Measurements from ENCODE around the gene RFX3.
A peak's percentile ranks its signal among the peaks of the same experiment; 100 is the strongest.

Gene RFX3

GRCh38 chr9:3510796-3511195 lies 15.0 kb downstream of the RFX3 start:
- H3K4me1 ChIP-seq (ENCODE audit: control insufficient read depth, low read length) = peaks cover 77% of the 10 kb centered on the region
- peaks cover 16% of the 10 kb centered on the region for H3F3A ChIP-seq (ENCODE audit: control insufficient read depth, insufficient read depth)
- H3K79me2 ChIP-seq (ENCODE audit: control insufficient read depth, low read length) = peaks cover 58% of the 10 kb centered on the region
- no peaks in the 10 kb centered on the region for H4K20me1 ChIP-seq (ENCODE audit: control insufficient read depth, insufficient read depth, low read depth, low read length)
- H3K9me2 ChIP-seq (replicated peaks; ENCODE audit: control insufficient read depth, low read length) = no peaks in the 10 kb centered on the region
- TF ChIP-seq, protein P1, sequence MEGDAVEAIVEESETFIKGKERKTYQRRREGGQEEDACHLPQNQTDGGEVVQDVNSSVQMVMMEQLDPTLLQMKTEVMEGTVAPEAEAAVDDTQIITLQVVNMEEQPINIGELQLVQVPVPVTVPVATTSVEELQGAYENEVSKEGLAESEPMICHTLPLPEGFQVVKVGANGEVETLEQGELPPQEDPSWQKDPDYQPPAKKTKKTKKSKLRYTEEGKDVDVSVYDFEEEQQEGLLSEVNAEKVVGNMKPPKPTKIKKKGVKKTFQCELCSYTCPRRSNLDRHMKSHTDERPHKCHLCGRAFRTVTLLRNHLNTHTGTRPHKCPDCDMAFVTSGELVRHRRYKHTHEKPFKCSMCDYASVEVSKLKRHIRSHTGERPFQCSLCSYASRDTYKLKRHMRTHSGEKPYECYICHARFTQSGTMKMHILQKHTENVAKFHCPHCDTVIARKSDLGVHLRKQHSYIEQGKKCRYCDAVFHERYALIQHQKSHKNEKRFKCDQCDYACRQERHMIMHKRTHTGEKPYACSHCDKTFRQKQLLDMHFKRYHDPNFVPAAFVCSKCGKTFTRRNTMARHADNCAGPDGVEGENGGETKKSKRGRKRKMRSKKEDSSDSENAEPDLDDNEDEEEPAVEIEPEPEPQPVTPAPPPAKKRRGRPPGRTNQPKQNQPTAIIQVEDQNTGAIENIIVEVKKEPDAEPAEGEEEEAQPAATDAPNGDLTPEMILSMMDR (IDR thresholded peaks at IDR 0.05; ENCODE audit: low read depth, low read length, poor library complexity, severe bottlenecking) = no peak
- TF ChIP-seq EZH2phosphoT487 (IDR thresholded peaks at IDR 0.05; ENCODE audit: borderline replicate concordance, low read length) = no peak
- peaks cover 11% of the 10 kb centered on the region for H3K36me3 ChIP-seq (ENCODE audit: control insufficient read depth, low read length)
- peak overlapping the region; percentile 97 for H3K4me2 ChIP-seq (ENCODE audit: low read length)
- H3K27ac ChIP-seq (ENCODE audit: low read depth, low read length) = peak overlapping the region; percentile 79
- no peaks in the 10 kb centered on the region for H3K9me3 ChIP-seq (ENCODE audit: control insufficient read depth, insufficient read depth, low read length)
- H3K27me3 ChIP-seq (ENCODE audit: control insufficient read depth, low read length) = no peaks in the 10 kb centered on the region
- H3K4me3 ChIP-seq (ENCODE audit: low read length) = peak overlapping the region; percentile 36; the same call in 1 of the 2 replicates

- H4K20me1 ChIP-seq (ENCODE audit: control insufficient read depth, insufficient read depth, low read depth, low read length) = no peaks in the 10 kb centered on the region
- peak overlapping the region; percentile 31; the same call in 1 of the 2 replicates for H3K4me3 ChIP-seq (ENCODE audit: low read length)
- H3F3A ChIP-seq (ENCODE audit: control insufficient read depth, insufficient read depth) = peaks cover 16% of the 10 kb centered on the region
- no peaks in the 10 kb centered on the region for H3K9me3 ChIP-seq (ENCODE audit: control insufficient read depth, insufficient read depth, low read length)
- H3K9me2 ChIP-seq (replicated peaks; ENCODE audit: control insufficient read depth, low read length) = no peaks in the 10 kb centered on the region
- H3K27me3 ChIP-seq (ENCODE audit: control insufficient read depth, low read length) = no peaks in the 10 kb centered on the region
- peak overlapping the region; percentile 97 for H3K4me2 ChIP-seq (ENCODE audit: low read length)
- H3K79me2 ChIP-seq (ENCODE audit: control insufficient read depth, low read length) = peaks cover 52% of the 10 kb centered on the region
- peaks cover 14% of the 10 kb centered on the region for H3K36me3 ChIP-seq (ENCODE audit: control insufficient read depth, low read length)
- H3K27ac ChIP-seq (ENCODE audit: low read depth, low read length) = peak overlapping the region; percentile 79
- TF ChIP-seq EZH2phosphoT487 (IDR thresholded peaks at IDR 0.05; ENCODE audit: borderline replicate concordance, low read length) = no peak
- TF ChIP-seq, protein P1 (IDR thresholded peaks at IDR 0.05; ENCODE audit: low read depth, low read length, poor library complexity, severe bottlenecking) = no peak
- peaks cover 75% of the 10 kb centered on the region for H3K4me1 ChIP-seq (ENCODE audit: control insufficient read depth, low read length)
Observed at GRCh38 chr9:3509926-3510325, 15.9 kb downstream of the RFX3 start.

DNA sequence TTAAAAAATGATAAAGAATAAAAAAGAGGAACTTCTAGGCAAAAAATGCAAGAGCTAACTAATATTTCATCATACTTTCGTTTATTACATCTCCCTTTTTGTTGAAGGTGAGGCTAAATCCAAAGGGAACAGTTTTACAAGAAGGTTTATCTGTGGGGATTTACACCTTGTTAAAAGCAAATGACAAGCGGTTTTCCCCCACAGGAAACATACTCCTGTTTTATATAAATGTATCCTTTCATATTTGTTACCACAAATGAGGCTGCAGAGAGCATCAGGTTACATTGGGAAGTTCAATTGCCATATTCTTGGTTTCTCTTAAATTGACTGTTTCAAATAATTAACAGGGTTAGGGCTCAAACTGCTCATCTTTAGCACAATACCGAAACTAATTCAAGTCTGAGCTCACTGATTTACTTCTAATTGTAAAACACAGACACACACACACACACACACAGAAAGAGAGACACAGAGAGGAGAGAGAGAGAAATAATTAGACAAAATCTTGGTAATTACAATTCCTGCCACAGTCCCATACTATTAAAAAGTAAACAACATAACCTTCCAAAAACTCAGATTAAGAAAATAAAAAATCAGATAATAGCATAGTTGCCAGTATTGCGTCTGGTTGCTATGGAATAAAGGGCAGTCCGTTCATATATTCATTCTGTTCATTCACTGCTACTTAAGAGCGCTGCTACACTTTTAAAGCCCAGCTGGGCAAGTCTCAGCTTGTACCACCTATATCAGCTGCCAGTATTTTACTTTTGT lies 17.1 kb downstream of the RFX3 start:
- H3K4me1 ChIP-seq (ENCODE audit: control insufficient read depth, low read length) = peaks cover 69% of the 10 kb centered on the region
- H3K79me2 ChIP-seq (ENCODE audit: control insufficient read depth, low read length) = peaks cover 40% of the 10 kb centered on the region
- H3K27ac ChIP-seq (ENCODE audit: low read depth, low read length) = peak overlapping the region; percentile 79
- H3K9me2 ChIP-seq (replicated peaks; ENCODE audit: control insufficient read depth, low read length) = no peaks in the 10 kb centered on the region
- H4K20me1 ChIP-seq (ENCODE audit: control insufficient read depth, insufficient read depth, low read depth, low read length) = no peaks in the 10 kb centered on the region
- H3K4me3 ChIP-seq (ENCODE audit: low read length) = peak overlapping the region; percentile 74
- no peaks in the 10 kb centered on the region for H3K9me3 ChIP-seq (ENCODE audit: control insufficient read depth, insufficient read depth, low read length)
- H3K4me2 ChIP-seq (ENCODE audit: low read length) = peak overlapping the region; percentile 97
- peaks cover 14% of the 10 kb centered on the region for H3K36me3 ChIP-seq (ENCODE audit: control insufficient read depth, low read length)
- H3K27me3 ChIP-seq (ENCODE audit: control insufficient read depth, low read length) = no peaks in the 10 kb centered on the region
- TF ChIP-seq EZH2phosphoT487 (IDR thresholded peaks at IDR 0.05; ENCODE audit: borderline replicate concordance, low read length) = no peak
- TF ChIP-seq, protein P1 (IDR thresholded peaks at IDR 0.05; ENCODE audit: low read depth, low read length, poor library complexity, severe bottlenecking) = no peak
- H3F3A ChIP-seq (ENCODE audit: control insufficient read depth, insufficient read depth) = peaks cover 18% of the 10 kb centered on the region

Measured in DOHH2 (cell line).